Measurements from ENCODE around the gene MYH7B.

MYH7B gene

DNA sequence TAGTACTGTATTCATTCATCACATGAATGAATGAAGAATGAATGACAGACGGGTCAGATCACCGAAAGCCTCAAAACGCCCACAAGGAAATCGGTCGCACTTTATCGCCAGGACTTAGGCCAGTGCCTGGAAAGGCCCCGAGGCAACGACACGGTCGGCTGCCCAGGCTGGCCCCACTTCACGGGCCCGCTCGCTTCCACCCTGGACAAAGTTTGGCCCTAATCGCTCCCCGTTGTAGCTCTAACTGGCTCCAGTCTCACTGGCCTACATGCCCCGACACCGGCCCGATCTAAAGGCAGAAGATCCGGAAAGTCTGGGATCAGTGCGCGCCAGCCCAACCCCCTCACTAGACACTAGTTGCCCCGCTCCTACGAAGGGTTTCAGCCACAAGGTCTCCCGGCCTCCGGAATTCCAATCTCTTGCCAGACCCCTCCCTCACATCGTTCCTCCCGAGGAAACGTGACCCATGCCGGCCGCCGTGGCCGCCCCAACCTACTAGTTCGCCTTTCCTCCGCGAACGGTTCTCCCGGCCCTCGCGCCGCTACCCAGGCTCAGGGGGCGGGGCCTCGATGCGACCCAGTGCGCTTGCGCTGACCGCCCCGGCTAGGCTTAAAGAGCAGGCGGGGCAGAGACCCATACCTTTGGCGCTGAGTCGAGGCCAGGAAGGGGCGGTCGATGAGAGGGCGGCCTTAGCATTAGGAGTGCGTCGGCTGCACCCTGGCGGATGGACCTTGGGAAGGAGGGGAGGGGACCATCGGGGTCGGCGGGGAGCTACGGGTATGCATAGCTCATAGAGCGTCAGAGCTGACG is at the start of gene MYH7B, which contains the start of gene GSS:
Gene MYH7B, plus strand, starts transcription at position 638 of the 810 bp plus-strand sequence. CDS start 22,138 bp downstream, outside the sequence.
Gene GSS, minus strand, starts transcription at position 576 of the 810 bp plus-strand sequence. CDS start 3,954 bp downstream, outside the sequence.
- DNase-seq (ENCODE audit: low read depth), result peak; percentile 90

DNA sequence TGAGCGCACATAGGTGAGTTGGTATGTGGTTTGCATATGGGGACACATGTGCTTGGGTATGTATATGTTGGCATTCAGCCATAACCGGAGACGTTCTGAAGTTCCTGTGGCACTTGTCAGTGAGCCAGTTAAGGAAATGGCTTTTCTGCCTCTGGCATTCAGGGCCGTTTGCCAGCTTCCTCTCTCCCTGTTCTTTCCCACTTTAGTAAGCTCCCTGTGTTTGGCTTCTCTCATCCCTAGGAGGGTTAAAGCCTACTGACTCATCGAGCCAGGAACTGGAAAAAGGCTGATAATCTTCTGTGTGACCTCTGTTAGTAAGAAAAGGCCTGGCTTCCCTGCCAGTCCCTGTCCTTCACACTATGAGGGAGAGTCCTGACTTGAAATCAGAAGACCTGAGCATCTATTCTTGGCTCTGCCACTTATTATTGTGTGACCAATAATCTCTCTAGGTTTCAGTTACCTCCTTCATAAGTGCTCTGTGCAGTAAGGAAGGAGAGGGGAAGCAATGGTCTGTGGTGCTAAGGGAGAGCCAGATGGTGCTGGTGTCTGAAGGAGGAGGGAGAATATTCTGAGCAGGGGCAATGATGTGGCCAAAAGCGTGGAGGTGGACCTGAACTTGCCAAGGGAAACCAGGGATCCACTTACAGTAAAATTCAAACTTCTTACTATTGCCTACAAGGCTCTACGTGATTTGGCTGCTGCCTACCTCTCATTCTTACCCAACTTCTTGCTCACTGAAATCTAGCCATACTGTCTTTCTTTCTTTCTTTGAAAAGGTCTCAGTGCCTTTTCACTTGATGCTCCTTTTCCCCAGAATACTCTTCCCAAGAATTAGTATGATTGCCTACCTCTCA is 47.8 kb upstream of the MYH7B start:
- peak; percentile 85 for DNase-seq (ENCODE audit: low read depth)

- no peak for DNase-seq (ENCODE audit: low read depth)
Measured at GRCh38 chr20:34915131-34915530, 40.5 kb upstream of the MYH7B start.

DNA sequence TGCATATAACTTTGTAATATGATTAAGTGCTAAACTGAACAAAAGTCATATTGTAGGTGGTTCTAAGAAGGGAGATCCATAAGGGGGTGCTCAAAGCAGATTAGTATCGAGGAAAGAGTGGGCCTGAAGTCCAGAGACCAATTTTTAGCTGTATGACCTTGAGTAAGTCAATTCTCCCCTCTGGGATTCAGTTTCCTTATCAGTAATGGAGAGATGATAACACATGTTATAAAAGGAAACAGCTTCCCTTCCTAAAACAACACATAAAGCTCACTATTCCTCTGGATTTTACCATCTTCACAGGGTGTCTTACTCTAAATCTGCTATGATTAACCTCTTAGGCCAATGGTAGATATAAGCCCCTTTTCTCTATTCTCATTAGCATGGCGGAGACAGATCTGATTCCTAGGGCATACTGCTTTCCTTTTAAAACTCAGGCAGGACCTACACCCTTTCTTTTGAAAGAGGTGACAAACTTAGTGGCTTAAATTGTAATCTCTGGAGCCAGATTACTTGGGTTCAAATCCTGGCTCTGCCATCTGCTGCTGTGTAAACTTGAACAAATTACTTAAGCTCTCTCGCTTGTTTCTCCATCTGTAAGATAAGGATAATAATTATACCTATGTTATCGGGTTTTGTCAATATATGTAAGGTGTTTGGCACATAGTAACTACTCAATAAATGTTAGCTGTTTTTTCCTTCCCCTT is 39.8 kb upstream of the MYH7B start:
- no peak for DNase-seq (ENCODE audit: low read depth)

DNA sequence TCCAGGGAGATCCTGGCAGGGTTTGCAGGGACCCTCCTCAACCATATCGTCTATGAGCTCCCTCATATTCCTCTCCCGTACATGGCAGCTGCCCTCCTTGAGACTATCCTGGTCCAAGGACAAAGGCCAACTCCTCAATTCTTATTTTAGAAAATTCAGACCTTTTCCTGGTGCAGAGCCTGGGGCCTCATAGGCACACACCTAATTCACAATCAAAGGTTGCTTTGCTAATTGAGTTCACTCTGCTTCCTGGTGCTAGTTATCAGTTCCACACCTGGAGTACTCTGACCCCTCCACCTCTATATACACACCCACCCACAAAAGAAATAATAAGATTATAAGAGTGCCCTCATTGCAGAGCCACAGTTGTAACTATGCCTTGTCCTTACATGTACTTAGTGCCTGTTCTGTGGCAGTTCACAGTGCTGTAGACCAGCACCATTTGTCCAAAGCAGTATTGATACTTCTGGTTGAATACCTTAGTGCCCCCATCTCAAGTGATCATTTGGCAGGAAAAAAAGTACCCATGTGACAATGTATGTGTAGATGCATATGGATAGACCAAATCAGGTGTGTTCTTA is 38.8 kb upstream of the MYH7B start:
- DNase-seq (ENCODE audit: low read depth), result no peak

DNA sequence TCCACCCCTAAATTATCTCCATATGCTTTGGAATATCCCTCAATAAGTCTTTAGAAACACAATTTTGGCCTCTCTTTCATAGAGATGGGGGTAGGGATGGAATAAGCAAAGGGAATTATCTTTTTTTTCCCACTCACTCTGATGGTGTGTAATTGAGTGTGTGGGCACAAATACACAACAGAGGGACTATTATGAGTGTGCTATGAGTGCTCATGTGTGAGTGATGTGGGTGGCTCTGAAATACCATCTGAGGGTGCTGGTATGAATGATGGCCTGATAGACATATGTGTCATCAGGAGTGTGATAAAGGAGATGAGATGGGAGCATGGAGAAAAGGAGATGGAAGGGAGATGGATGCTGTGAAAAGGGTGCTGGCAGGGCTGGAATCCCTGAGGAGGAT is 35.6 kb upstream of the MYH7B start:
- no peak for DNase-seq (ENCODE audit: low read depth)

DNA sequence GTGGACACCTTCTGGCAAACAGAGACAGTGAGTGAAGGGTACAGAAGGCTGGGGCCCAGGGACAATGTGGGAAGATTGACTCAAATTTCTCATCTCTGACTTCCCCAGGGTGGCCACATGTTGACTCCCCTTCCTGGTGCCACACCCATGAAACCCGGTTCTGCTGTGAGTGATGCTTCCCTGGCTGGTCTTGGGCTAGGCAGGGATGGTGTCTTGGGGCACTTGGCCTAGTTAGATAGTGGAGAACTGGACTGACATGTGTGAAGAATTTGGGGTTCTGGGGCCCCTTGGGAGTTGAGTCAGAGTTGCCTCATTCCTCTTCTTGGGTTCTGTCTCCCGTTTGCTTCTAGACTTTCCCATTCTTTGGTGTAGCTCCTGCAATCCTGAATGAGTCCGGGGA is 34.2 kb upstream of the MYH7B start:
- peak; percentile 16 for DNase-seq (ENCODE audit: low read depth)

- DNase-seq (ENCODE audit: low read depth), result peak; percentile 63
Measured at GRCh38 chr20:34922654-34923381, 32.9 kb upstream of the MYH7B start.

GRCh38 chr20:34923414-34923813 is 32.3 kb upstream of the MYH7B start:
- DNase-seq (ENCODE audit: low read depth), result no peak

GRCh38 chr20:34925341-34925740 is 30.3 kb upstream of the MYH7B start:
- DNase-seq (ENCODE audit: low read depth), result no peak

GRCh38 chr20:34925981-34926380 is 29.7 kb upstream of the MYH7B start:
- no peak for DNase-seq (ENCODE audit: low read depth)

DNA sequence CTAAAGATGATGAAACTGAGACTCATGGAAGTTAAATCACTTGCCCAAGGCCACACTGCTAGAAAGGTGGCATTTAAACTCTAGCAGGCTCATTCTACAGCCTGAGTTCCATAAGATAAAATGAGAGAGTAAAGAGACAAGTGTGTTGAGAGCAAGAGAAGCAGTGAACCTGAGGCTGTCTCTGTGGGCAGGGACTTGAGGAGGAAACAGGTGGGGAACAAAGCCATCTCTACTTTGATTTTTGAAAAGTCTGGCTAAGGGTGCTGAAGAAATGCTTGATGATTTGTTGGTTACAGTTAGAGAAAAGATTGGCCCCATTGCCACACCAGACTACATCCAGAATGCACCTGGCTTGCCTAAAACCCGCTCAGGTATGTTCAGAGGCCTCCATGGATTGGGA is 29.1 kb upstream of the MYH7B start:
- no peak for DNase-seq (ENCODE audit: low read depth)

- DNase-seq (ENCODE audit: low read depth), result no peak
Measured at GRCh38 chr20:34927736-34928135, 27.9 kb upstream of the MYH7B start.

- DNase-seq (ENCODE audit: low read depth), result no peak
Measured at GRCh38 chr20:34928411-34928810, 27.3 kb upstream of the MYH7B start.

DNA sequence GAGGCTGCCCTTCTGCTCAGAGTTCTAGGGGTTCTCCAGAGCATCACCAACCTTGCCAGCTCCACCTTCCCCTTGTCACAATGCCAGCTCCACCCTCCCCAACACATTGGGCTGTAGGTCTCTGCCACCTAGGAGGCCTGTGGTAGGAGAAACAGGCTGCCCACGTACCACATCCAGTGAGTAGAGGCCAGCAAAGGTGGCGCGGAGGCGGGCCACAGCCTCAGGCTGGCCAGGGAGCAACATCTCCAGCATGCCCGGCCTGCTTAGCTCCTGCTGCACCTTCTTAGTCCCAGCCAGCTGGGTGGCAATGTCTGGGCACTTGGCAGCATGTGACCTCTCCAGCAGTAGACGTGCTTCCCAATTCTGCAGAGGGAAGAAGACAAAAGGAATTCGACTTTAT is 23.9 kb upstream of the MYH7B start:
- no peak for DNase-seq (ENCODE audit: low read depth)

DNA sequence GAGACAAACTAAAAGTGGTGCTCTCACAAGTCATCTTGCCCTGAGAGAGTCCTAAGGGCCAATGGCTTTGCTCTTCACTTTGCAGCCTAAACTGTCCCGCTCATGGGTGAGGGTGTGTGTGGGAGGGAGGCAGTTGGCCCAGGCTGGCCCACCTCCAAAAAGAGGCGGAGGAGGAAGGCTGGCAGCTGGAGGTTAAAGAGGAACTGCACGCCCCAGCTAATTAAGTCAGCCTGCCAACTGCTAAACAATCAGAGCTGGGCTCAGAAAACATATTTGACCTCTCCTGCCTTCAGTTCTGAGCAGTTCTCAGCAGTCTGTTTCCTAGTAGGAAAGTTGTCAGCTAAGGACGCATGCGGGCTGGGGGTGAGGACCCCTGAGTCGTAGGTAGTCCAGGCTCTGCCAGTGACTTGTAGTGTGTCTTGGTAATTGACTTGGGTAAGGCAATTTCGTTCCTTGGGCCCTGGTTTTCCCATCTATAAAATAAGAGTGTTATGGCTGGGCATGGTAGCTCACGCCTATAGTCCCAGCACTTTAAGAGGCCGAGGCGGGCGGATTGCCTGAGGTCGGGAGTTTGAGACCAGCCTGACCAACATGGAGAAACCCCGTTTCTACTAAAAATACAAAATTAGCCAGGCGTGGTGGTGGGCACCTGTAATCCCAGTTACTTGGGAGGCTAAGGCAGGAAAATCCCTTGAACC is 17.1 kb upstream of the MYH7B start:
- DNase-seq (ENCODE audit: low read depth), result no peak

GRCh38 chr20:34940081-34940481 is 15.6 kb upstream of the MYH7B start:
- no peak for DNase-seq (ENCODE audit: low read depth)

GRCh38 chr20:34941226-34941625 is 14.4 kb upstream of the MYH7B start:
- DNase-seq (ENCODE audit: low read depth), result no peak

DNA sequence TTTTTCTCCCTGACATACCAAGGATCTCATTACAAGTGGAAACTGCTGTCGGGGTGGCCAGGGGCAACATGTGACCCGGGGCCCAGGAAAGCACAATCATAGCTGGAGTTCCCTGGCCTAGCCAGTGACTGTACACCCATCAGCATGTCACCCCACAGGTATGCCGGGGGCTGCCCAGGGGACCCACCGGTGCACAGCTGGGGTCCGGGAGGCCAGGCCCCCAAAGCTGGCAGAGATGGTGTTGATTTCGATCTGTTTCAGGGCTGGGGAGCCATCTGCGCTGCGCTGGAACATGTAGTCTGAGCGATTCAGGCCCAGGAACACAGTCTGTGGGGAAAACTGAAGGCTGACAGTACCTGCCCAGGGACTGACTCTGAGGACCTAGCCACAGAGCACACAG is 13.4 kb upstream of the MYH7B start:
- no peak for DNase-seq (ENCODE audit: low read depth)

- no peak for DNase-seq (ENCODE audit: low read depth)
Measured at GRCh38 chr20:34943808-34944567, 11.7 kb upstream of the MYH7B start.
